NCI-H146 (cell line): ENCODE measurements around the gene SEC31B.
A peak's percentile ranks its signal among the peaks of the same experiment; 100 is the strongest.

Experiments
- DNase-seq: peaks from one replicate; lab custom pipeline; 2025; lab: John Stamatoyannopoulos, UW

Gene SEC31B

DNA sequence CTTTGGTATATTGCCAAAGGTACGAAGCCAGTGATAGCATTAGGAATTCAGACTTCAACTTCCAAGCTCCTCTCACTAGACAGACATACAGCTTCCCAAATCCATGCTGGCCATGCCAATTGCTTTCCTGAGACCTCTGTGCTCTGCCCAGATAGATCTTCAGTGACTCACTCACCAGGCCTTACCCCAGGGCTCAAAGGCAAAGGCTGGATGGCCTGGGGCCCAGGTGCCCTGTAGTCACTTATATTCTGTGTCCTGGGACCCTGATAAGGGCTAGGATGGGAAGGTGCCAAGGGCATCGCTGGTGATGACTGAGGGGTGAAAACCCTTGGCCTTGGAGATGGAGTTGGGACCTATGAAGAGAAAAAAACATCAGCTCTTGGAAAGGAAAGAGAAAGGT lies 29.1 kb downstream of the SEC31B start:
- DNase-seq, result no peak

DNA sequence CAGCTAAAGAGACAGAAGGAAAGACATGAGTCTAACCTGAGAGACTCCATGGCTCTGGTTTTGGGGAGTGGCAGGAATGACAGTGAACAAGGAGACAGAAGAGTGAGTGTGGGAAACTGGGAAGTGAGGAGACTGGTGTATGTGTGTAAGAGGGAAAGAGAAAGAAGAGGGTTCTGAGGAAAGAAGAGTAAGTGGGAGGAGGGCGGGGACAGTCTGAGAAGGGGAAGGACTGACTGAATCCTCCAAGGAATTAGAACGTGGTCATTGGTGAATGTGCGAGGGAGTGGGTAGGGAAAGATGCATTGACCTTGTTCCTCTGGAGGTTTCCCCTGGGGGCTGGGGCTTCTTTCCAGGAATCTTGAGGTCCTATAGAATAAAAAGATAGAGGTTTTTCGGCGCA lies 30.3 kb downstream of the SEC31B start:
- no peak for DNase-seq

DNA sequence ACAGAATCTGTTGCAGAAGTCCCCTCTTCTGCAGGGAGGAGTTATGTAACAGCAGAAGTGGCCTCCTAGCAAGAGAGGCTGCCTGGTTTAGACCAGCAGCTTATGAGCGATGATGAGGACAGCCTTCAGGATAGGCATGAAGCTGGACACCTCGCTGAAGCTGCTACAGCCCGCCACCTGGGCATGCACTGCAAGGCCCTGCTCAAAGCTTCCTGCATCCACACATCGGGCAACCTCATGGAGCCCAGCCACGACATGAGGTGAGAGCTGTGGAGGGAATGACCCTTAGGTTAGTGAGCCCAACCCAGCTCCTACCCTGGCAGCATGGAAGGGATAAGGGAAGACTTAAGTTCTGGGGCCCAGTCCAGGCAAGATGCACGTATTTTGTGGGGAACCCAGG lies 32.1 kb downstream of the SEC31B start:
- no peak for DNase-seq

DNA sequence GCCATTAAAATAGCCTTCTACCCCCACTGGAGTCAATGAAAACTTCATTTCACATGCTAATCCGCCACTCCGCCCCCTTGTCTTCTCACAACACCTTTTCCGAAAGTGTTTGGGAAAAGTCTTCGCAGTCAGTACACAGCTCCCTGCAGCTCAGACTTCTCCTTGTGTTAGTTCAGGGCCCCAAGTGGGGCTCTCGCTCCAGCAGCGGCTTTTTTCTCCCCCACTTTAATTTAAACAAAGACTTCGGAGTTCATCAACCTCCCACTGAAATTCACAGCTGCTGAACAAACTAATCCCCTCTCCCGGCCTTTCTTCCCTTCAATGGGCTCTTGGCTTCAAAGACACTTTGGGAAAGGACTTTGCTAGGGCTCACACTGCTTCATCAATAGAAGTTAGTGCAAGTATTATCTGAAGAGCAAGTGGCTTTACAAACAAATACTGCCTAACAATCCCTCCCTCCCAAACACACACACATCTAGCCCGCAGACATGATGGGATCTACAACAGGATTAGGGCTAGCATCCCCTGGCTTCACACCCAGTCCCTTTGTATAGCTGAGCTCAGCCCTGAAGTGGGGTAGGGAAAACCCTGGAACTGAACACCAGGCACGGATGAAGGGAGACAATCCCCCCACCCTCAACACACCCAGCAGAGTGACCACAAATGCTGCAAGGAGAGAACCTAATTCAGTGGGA lies 33.7 kb downstream of the SEC31B start:
- DNase-seq, result no peak

DNA sequence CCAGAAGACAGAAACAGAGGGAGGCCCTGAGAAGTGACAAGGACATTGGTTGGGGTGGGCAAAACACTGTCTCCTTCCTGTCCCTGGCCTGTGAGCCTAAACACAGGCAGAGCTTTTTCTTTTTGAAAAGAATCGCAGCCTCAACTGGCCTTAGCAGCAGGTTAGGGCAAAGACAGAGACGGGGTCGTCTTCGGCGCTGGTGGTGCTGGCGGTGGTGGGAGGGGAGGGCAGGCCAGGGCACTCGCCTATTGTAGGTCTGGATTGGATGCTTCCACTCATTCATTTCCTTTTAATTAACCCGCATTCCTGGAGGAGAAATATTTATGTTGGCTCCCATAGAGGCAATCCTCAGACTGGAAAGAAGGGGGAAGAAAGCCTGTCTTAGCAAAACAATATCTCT lies 34.3 kb downstream of the SEC31B start:
- DNase-seq, result no peak

DNA sequence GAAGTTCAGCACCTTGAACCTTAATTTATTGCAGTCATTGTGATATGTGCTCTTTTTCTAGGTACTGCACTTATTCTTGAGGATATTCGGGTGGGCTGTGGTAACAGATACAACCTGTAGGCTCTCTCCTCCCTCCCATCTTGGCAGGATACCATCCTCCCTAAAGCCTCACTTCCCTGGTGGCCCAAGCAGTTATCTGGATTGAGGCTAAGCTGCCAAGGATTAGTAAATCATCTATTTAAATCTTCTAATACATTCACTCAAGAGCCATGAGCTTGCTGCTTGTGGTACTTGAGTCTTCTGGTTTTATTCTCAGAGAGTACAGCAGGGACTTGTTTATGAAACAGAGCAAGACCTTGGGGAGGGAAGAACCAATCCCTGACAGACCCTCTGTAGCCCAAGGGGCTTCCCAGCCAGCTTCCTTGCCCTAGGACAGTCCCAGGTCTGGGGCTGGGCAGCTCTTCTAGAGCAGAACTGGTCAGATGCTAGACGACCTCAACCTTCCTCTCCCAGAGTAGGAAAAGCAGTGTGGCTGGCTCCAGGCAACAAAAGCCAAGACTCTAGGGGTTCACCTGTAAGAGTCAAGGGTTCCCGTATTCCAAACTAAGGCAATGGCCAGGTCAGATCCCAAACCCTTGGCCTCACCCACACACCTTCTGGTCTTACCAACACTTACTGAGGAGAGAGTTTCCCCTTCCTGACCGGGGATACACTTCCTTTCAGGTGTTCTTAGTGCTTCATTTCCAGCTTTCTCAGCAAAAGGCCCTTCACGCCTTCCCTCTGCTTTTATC lies 35.6 kb downstream of the SEC31B start:
- no peak for DNase-seq

DNA sequence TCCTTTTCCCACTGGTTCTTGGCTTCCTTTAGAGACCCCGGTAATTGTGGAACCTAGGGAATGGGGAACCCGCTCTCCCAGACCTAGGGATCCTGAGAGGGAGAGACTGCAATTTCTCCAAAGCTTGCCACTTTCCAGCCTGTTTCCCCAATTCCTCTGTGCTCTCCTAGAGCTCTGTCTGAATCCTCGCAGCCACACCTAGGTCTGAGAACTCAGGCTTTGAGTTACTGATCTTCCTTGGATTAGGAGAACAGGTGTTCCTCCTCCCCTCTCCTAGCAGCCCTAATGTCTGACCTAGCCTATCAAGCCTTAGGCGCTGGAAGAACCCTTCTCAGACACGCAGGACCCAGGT lies 36.9 kb downstream of the SEC31B start:
- peak; percentile 34 for DNase-seq

DNA sequence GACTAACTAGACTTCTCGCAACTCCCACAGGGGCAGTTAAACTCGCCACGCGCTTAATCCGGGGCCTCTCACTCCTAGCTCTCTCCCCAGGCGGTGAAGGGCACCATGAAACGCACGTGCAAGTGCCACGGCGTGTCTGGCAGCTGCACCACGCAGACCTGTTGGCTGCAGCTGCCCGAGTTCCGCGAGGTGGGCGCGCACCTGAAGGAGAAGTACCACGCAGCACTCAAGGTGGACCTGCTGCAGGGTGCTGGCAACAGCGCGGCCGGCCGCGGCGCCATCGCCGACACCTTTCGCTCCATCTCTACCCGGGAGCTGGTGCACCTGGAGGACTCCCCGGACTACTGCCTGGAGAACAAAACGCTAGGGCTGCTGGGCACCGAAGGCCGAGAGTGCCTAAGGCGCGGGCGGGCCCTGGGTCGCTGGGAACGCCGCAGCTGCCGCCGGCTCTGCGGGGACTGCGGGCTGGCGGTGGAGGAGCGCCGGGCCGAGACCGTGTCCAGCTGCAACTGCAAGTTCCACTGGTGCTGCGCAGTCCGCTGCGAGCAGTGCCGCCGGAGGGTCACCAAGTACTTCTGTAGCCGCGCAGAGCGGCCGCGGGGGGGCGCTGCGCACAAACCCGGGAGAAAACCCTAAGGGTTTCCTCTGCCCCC lies 37.4 kb downstream of the SEC31B start:
- DNase-seq, result peak; percentile 83

DNA sequence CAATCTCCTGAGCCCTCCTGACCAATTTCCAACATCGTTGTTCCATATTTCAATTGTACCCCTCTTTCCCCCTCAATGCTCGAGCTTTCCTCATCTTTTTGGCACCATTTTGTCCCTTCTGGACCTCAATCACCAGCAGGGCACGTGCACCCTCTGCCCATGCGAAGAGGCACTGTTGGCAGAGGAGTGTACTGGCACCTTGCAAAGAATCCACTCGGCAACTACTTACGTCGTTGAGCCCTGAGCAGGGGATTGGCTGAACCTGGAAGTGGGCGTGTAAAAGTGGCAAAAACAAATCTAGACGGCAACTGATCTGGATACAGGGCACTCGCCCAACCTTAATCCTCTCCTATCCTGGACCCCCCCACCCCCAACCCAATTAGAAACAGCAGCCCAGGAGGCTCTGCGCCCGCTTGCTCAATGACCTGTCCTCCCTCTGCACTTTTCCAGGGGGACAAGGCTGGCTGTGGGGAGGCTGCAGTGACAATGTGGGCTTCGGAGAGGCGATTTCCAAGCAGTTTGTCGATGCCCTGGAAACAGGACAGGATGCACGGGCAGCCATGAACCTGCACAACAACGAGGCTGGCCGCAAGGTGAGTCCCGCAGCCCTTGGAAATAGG lies 38.1 kb downstream of the SEC31B start:
- peak; percentile 82 for DNase-seq

DNA sequence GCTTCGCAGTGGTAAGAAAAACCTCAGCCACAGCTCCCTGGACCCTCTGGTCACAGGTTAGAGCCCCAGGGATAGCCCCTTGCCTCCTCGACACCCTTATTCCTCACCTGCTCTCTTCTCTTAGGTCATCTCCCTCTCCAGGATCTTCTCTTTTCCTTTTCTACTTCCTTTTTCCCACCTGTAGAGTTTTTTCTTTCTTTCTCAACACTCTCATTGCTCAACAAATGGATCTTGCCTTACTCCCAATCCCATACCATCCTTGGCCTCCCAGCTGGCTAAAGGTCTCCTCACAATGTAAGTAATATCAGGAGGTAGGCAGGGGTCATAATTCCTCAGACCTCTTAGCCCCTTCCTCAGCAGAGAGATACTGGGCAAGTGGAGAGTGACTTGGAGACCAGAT lies 39.7 kb downstream of the SEC31B start:
- DNase-seq, result no peak

DNA sequence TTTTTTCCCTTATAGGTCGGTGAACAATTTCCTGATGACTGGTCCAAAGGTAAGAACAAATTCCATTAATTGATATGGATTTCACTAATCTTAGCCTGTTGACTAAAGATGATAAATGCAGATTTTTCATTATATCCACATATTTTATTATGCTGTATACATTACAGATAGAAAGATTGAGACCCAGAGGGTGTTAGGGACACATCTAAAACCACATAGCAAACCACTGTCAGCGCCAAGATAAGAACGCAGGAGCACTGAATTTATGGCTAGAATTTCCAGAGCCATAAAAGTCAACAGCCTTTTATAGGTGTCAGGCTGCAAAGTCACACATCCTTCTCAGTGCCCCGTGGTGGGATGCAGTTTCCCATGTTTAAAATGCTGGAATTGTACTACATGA lies 40.6 kb downstream of the SEC31B start:
- DNase-seq, result no peak

DNA sequence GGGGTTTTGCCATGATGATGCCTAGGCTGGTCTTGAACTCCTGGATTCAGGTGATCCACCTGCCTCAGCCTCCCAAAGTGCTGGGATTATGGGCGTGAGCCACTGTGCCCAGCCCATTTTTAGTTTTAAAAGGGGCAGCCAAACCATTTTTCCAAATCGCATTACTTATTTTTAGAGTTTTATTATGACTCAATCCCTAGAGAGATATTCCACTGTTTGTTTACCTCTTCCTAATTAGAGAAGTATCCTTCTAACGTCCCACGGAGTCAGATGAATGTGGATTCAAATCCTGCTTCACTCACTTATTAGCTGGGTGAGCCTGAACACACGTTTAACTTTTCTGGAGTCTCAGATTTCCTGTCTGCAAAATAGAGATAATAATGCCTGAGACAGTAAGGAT lies 41.7 kb downstream of the SEC31B start:
- no peak for DNase-seq

DNA sequence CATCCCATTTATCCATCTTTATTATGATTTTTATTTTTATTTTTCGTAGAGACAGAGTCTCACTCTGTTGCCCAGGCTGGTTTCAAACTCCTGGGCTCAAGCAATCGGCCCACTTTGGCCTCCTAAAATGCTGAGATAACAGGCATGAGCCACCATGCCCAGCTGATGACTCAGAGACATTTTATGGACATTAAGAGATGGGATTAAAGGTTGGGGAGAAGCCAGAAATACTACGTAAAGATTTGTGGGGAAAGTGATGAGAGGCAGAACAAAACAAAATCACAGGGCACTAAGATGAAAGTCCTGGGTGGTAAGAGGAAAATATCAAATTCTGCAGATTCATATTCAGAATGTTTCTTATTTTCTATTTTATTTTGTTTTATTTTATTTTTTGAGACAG lies 49.3 kb downstream of the SEC31B start:
- DNase-seq, result no peak

DNA sequence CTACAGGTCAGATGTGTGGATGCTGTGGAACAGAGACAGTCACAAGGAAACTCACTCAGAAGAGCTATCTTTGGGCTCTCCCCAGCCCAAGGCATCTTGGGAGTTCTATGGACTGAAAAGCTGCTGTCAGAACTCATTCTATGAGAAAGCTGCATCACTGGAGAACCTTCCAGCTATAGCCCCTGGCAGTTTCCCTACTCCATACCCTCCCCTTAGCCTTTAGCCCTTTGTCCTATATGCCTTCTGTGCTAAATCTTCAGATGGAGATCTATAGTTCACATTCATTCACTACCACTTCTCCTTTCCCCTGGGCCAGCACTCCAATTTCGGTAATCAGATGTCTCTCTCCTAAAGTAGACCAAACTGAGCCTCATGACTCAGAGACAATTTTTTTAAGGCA lies 49.9 kb downstream of the SEC31B start:
- no peak for DNase-seq

DNA sequence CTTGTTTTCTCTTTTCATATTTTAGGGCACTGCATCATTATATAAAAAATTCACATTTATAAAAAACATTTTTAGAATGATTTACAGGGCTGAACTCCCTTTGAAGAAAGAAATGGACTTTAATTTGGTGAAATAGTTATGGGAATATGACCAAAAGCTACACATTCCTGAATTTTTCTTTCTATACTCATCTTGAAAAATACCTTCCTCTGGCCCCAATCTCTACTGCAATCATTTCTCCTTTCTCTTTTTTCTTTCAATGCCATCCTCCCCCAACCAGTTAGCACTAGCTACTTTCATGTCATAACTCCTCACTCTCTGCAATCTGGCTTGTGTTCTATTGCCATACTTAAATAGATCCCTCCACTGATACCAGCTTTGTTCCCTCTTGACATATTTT lies 50.7 kb downstream of the SEC31B start:
- no peak for DNase-seq

DNA sequence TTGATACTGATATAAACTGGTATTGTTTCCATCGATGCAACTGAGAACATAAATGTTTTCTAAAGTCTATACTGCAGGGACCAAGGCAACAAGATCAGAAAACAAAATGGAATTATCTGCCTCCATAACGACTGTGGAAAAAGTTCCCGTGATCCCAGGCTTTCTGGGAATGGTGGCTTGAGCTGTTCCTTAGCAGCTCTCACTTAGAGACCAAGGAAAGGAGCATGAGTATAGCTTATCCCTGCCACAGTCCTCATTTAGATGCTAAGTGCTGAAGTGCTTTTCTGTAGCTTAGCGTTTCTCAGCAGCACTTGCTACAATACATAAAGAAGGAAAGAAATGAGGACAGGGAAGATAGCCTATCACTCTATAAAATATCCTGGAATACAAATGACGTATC lies 51.3 kb downstream of the SEC31B start:
- no peak for DNase-seq

DNA sequence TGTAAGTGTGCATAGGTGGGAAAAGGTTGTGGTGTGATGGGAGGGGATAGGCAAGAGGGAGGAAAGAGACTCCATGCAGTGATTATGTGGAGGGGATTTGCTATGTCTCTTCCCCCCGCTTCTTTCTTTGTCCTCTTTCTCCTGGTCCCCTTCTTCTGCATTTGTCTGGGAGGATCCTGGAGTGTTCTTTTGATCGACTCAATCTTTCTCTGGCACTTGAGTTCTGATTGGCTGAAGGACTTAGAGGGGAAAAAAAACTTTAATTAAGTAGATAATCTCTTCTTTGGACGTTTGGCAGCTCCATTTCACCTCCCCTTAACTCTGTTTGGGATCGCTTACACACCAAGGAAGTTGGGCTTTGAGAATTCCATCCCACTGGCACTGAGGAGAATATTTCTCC lies 57.0 kb downstream of the SEC31B start, which contains the start of gene WNT8B:
WNT8B (plus strand) TSS at position 301 of the 400 bp plus-strand sequence. CDS start 160 bp downstream, outside the sequence.
- no peak for DNase-seq

DNA sequence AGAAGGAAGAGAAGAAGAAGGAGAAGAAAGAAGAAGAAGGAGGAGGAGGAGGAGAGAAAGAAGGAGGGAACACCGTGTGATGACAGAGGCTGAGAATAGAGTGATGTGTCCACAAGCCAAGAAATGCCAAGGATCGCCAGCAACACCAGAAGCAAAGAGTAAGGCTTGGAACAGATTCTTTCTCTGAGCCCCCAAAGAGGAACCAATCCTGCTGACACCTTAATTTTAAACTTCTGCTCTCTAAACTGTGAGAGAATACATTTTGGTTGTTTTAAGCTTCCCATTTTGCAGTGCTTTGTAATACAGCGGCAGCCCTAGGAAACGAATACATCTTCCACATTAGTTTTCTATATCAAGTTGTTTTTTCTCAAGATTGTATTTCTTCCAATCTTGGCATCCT lies 70.7 kb downstream of the SEC31B start:
- DNase-seq, result no peak

DNA sequence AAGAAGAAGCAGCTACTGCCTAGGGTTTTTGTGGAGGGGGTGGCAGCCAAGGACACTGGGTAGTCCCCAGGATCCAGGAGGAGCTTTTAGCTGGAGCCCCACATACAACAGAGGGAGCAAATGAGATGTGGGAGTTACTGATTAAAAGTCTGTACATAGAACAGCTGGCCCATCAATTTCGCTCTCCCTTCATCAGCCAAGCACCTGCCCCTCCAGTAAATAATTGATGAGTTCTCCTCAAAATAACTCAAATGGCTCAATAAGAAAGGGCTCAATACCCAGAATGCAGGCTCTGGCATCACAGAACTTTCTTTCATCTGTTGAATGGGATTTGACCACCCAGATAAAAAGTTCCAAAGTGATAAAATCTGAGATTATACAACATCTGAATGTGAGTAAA lies 72.0 kb downstream of the SEC31B start:
- no peak for DNase-seq

DNA sequence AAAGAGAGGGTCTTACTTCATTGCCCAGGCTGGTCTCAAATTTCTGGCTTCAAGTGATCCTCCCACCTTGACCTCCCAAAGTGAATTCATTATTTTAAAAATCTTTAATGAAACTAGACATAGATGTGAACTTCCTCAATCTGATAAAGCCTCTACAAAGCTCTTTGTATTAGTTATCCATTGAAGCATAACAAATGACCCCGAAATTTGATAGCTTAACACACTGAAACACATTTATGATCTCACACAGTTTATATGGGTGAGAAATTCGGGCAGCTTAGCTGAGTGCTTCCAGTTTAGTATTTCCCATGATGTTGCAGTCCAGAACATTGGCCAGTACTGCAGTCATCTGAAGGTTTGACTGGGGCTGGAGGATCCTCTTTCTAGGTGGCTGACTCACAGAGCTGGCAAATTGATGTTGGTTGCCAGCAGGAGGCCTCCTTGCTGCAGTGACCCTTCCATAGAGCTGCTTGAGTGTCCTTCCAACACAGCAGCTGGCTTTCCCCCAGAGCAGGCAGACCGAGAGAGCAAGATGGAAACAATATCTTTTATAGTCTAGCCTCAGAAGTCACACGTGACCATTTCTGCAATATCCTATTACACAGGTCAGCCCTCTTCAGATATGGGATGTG lies 73.4 kb downstream of the SEC31B start:
- DNase-seq, result peak; percentile 48

DNA sequence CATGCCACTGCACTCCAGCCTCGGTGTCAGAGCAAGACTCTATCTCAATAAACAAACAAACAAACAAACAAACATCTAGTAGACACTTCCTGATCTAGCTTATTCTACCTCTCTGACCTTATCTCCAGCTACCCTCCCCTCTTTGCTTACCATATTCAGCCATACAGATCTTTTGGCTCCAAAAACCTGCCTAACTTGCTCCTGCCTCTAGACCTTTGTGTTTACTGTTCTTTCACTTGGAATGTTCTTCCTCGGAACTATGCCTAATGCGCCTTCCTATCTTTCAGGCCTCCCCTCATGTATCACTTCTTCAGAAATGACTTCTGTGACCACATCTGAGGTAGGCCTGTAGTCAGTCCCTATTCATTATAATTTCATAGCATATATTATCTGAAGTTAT lies 77.1 kb downstream of the SEC31B start:
- DNase-seq, result no peak

DNA sequence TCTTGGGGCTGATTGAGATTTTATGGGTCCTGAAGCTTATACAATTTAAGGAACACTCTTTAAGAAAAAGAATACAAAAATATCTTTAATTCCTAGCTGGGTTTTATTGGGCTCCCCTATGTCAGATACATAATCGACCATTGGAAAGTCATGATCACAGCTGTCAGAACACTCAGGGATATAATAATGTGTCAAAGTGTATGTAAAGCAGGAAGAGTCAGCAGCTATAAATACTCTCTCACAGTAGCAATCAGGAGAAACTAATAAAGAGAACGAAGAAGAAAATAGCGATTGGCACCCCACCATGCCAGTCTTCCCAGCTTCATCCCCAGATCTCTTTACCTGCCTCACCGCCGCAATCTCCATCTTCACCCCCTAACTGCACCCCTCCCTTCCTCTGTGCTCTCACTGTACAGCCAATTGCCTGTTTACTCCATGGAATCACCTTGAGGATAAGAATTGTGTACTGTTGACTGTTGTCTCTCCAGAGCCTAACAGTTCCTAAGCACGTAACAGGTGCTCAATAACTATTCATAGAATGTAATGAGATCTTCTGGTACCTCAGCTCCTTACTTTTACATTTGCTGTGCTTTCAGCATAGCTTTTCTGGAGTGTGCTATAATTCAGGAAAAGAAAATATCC lies 80.9 kb downstream of the SEC31B start:
- DNase-seq, result no peak
